Effector memory CD4-positive, alpha-beta T cell (primary cell): ENCODE data around the gene ALOXE3.
A peak's percentile ranks its signal among the peaks of the same experiment; 100 is the strongest.

Experiments used
- DNase-seq, 3 donors: peaks; one replicate each; pipeline ENCODE4 v3.0.0-alpha.2; 2020
- H3K27ac ChIP-seq: 2 replicates; pipeline ENCODE4 v1.7.0; 2013; ENCODE audit warnings: mild to moderate bottlenecking, low read length, moderate library complexity; ENCODE audit not compliant: insufficient read depth, poor library complexity, severe bottlenecking
- H3K27me3 ChIP-seq: replicated peaks from 2 replicates; pipeline ENCODE4 v1.7.0; 2013; ENCODE audit warnings: mild to moderate bottlenecking, low read length; ENCODE audit not compliant: insufficient read depth, control insufficient read depth, poor library complexity, severe bottlenecking
- H3K36me3 ChIP-seq: 2 replicates; pipeline ENCODE4 v1.7.0; 2013; ENCODE audit warnings: mild to moderate bottlenecking, low read length, moderate library complexity; ENCODE audit not compliant: control insufficient read depth, insufficient read depth
- H3K4me1 ChIP-seq: 2 replicates; pipeline ENCODE4 v1.7.0; 2013; ENCODE audit warnings: low read length, mild to moderate bottlenecking; ENCODE audit not compliant: control insufficient read depth, insufficient read depth, poor library complexity, severe bottlenecking
- H3K4me3 ChIP-seq: 2 replicates; pipeline ENCODE4 v1.7.0; 2013; ENCODE audit warnings: low read length, low read depth, mild to moderate bottlenecking; ENCODE audit not compliant: insufficient read depth, poor library complexity, severe bottlenecking
- H3K9me3 ChIP-seq: 2 replicates; pipeline ENCODE4 v1.7.0; 2013; ENCODE audit warnings: mild to moderate bottlenecking, low read length, moderate library complexity; ENCODE audit not compliant: control insufficient read depth

ALOXE3 gene

GRCh38 chr17:8160741-8161221 is 42.5 kb upstream of the ALOXE3 start:
- Histone ChIP-seq H3K27me3 (no peaks in the 10 kb centered on the region), H3K4me3 (no peak overlapping the region), H3K27ac (peak overlapping the region; percentile 97), H3K9me3 (no peaks in the 10 kb centered on the region), H3K4me1 (peaks cover 48% of the 10 kb centered on the region), H3K36me3 (peaks cover 27% of the 10 kb centered on the region)
- no peak for DNase-seq

- no peaks in the 10 kb centered on the region for H3K9me3 ChIP-seq
- H3K4me1 ChIP-seq: peaks cover 53% of the 10 kb centered on the region
- peaks cover 27% of the 10 kb centered on the region for H3K36me3 ChIP-seq
- H3K4me3 ChIP-seq: no peak overlapping the region
- H3K27me3 ChIP-seq: no peaks in the 10 kb centered on the region
- peak overlapping the region; percentile 35 for H3K27ac ChIP-seq
- DNase-seq: no peak
Observed at GRCh38 chr17:8160224-8160577, 41.9 kb upstream of the ALOXE3 start.

GRCh38 chr17:8159459-8160223 is 41.3 kb upstream of the ALOXE3 start:
- Histone ChIP-seq H3K27me3 (no peaks in the 10 kb centered on the region), H3K27ac (peak overlapping the region; percentile 35), H3K4me3 (no peak overlapping the region), H3K36me3 (peaks cover 27% of the 10 kb centered on the region), H3K4me1 (peaks cover 52% of the 10 kb centered on the region), H3K9me3 (no peaks in the 10 kb centered on the region)
- no peak for DNase-seq

GRCh38 chr17:8159032-8159400 is 40.7 kb upstream of the ALOXE3 start:
- no peak for DNase-seq
- H3K36me3 ChIP-seq: peaks cover 27% of the 10 kb centered on the region
- no peaks in the 10 kb centered on the region for H3K9me3 ChIP-seq
- H3K4me1 ChIP-seq: peaks cover 51% of the 10 kb centered on the region
- H3K4me3 ChIP-seq: no peak overlapping the region
- no peaks in the 10 kb centered on the region for H3K27me3 ChIP-seq
- peak overlapping the region; percentile 35 for H3K27ac ChIP-seq

- Histone ChIP-seq H3K4me1 (peaks cover 51% of the 10 kb centered on the region), H3K36me3 (peaks cover 27% of the 10 kb centered on the region), H3K27me3 (no peaks in the 10 kb centered on the region), H3K9me3 (no peaks in the 10 kb centered on the region), H3K27ac (peak overlapping the region; percentile 66), H3K4me3 (no peak overlapping the region)
- peak; percentile 70 to 84 (median 78) for DNase-seq
Observed at GRCh38 chr17:8158267-8159031, 40.1 kb upstream of the ALOXE3 start.

- Histone ChIP-seq H3K27me3 (no peaks in the 10 kb centered on the region), H3K36me3 (peaks cover 27% of the 10 kb centered on the region), H3K9me3 (no peaks in the 10 kb centered on the region), H3K27ac (peak overlapping the region; percentile 100), H3K4me3 (peak overlapping the region; percentile 94), H3K4me1 (peaks cover 60% of the 10 kb centered on the region)
- peak; percentile 100 for DNase-seq
Observed at GRCh38 chr17:8156246-8156992, 38.1 kb upstream of the ALOXE3 start.

GRCh38 chr17:8155996-8156245 is 37.6 kb upstream of the ALOXE3 start:
- DNase-seq: no peak
- H3K36me3 ChIP-seq: peaks cover 25% of the 10 kb centered on the region
- H3K4me1 ChIP-seq: peaks cover 60% of the 10 kb centered on the region
- H3K27me3 ChIP-seq: no peaks in the 10 kb centered on the region
- peak overlapping the region; percentile 94 for H3K4me3 ChIP-seq
- no peaks in the 10 kb centered on the region for H3K9me3 ChIP-seq
- H3K27ac ChIP-seq: peak overlapping the region; percentile 100

GRCh38 chr17:8155231-8155995 is 37.1 kb upstream of the ALOXE3 start:
- Histone ChIP-seq H3K36me3 (peaks cover 22% of the 10 kb centered on the region), H3K4me1 (peaks cover 60% of the 10 kb centered on the region), H3K9me3 (no peaks in the 10 kb centered on the region), H3K4me3 (peak overlapping the region; percentile 94), H3K27ac (peak overlapping the region; percentile 100), H3K27me3 (no peaks in the 10 kb centered on the region)
- no peak for DNase-seq

- H3K27me3 ChIP-seq: no peaks in the 10 kb centered on the region
- H3K4me1 ChIP-seq: peaks cover 62% of the 10 kb centered on the region
- no peak for DNase-seq
- no peaks in the 10 kb centered on the region for H3K9me3 ChIP-seq
- H3K27ac ChIP-seq: peak overlapping the region; percentile 100
- H3K4me3 ChIP-seq: peak overlapping the region; percentile 94
- peaks cover 23% of the 10 kb centered on the region for H3K36me3 ChIP-seq
Observed at GRCh38 chr17:8154608-8155155, 36.4 kb upstream of the ALOXE3 start.
